Liver (tissue), 9 donors: Measurements from ENCODE around the gene CLEC16A. TPM values are rescaled to one million over a fixed set of nuclear protein-coding genes. Genes with fewer than 3 reads are reported as not detected.
A peak's percentile ranks its signal among the peaks of the same experiment; 100 is the strongest.

ENCODE experiments used
- DNase-seq: peaks from one replicate; pipeline ENCODE4 v3.0.0-alpha.2; 2017; ENCODE audit warnings: low spot score
- H3K27ac ChIP-seq, 2 donors: one replicate each; pipeline ENCODE4 v1.7.0; 2013; ENCODE audit warnings: inconsistent platforms in 2 of 2, low read length in 2 of 2, control low read depth in 1 of 2, low read depth in 1 of 2, mild to moderate bottlenecking in 1 of 2
- H3K27me3 ChIP-seq, 4 donors: one replicate each; pipeline versions ENCODE4 v1.6.1 to v1.7.0; 2013; ENCODE audit warnings: low read length in 3 of 4, inconsistent platforms in 1 of 4, mild to moderate bottlenecking in 1 of 4, moderate library complexity in 1 of 4; ENCODE audit not compliant: control insufficient read depth in 4 of 4, insufficient read depth in 4 of 4
- H3K36me3 ChIP-seq, 4 donors: one replicate each; pipeline versions ENCODE4 v1.6.1 to v1.7.0; 2013; ENCODE audit warnings: low read length in 3 of 4, mild to moderate bottlenecking in 3 of 4, low read depth in 1 of 4, moderate library complexity in 1 of 4; ENCODE audit not compliant: control insufficient read depth in 4 of 4, insufficient read depth in 3 of 4
- H3K4me1 ChIP-seq, 4 donors: one replicate each; pipeline versions ENCODE4 v1.6.1 to v1.7.0; 2013; ENCODE audit warnings: low read length in 3 of 4, mild to moderate bottlenecking in 3 of 4, moderate library complexity in 1 of 4; ENCODE audit not compliant: control insufficient read depth in 4 of 4, insufficient read depth in 4 of 4
- H3K4me3 ChIP-seq, 3 donors: one replicate each; pipeline versions ENCODE4 v1.6.1 to v1.7.0; 2013; ENCODE audit warnings: low read length in 3 of 3, control low read depth in 1 of 3, low read depth in 1 of 3, mild to moderate bottlenecking in 1 of 3
- H3K9ac ChIP-seq, 2 donors: one replicate each; pipeline ENCODE4 v1.7.0; 2013; ENCODE audit warnings: low read length in 2 of 2, mild to moderate bottlenecking in 2 of 2, moderate library complexity in 2 of 2, control low read depth in 1 of 2, low read depth in 1 of 2
- H3K9me3 ChIP-seq, 4 donors: one replicate each; pipeline versions ENCODE4 v1.6.1 to v1.7.0; 2013; ENCODE audit warnings: low read length in 3 of 4; ENCODE audit not compliant: control insufficient read depth in 4 of 4
- EGR1 ChIP-seq, 2 donors: IDR thresholded peaks; 2 replicates each; pipeline ENCODE4 v1.6.1; 2016 to 2018; ENCODE audit warnings: antibody characterized with exemption in 2 of 2, low read depth in 2 of 2
- FOXA1 ChIP-seq: IDR thresholded peaks from 2 replicates; pipeline ENCODE4 v1.6.1; 2016; ENCODE audit warnings: antibody characterized with exemption
- FOXA2 ChIP-seq: IDR thresholded peaks from 2 replicates; pipeline ENCODE4 v1.6.1; 2016; ENCODE audit warnings: antibody characterized with exemption
- GABPA ChIP-seq, 2 donors: IDR thresholded peaks in 1 of 2; conservative IDR thresholded peaks in 1 of 2; 2 replicates each; pipeline ENCODE4 v1.6.1; 2016; ENCODE audit warnings: antibody characterized with exemption in 2 of 2, mild to moderate bottlenecking in 1 of 2, moderate library complexity in 1 of 2
- HNF4A ChIP-seq, 2 donors: conservative IDR thresholded peaks; 2 replicates each; pipeline ENCODE4 v1.6.1; 2016; ENCODE audit warnings: antibody characterized with exemption in 2 of 2, mild to moderate bottlenecking in 2 of 2
- HNF4G ChIP-seq: IDR thresholded peaks from 2 replicates; pipeline ENCODE4 v1.6.1; 2016; ENCODE audit warnings: antibody characterized with exemption
- JUND ChIP-seq, 2 donors: IDR thresholded peaks; 2 replicates each; pipeline ENCODE4 v1.6.1; 2016; ENCODE audit warnings: antibody characterized with exemption in 2 of 2
- NR2F2 ChIP-seq: IDR thresholded peaks from 2 replicates; pipeline ENCODE4 v1.6.1; 2016; ENCODE audit warnings: antibody characterized with exemption
- RAD21 ChIP-seq, 2 donors: IDR thresholded peaks; 2 replicates each; pipeline ENCODE4 v1.6.1; 2016; ENCODE audit warnings: antibody characterized with exemption in 2 of 2, mild to moderate bottlenecking in 2 of 2
- RXRA ChIP-seq, 2 donors: IDR thresholded peaks; 2 replicates each; pipeline ENCODE4 v1.6.1; 2017 to 2018; ENCODE audit warnings: antibody characterized with exemption in 2 of 2, mild to moderate bottlenecking in 1 of 2
- SP1 ChIP-seq: IDR thresholded peaks from 2 replicates; pipeline ENCODE4 v1.6.1; 2018; ENCODE audit warnings: antibody characterized with exemption, mild to moderate bottlenecking
- TAF1 ChIP-seq: conservative IDR thresholded peaks from 2 replicates; pipeline ENCODE4 v1.6.1; 2016; ENCODE audit warnings: antibody characterized with exemption, mild to moderate bottlenecking
- YY1 ChIP-seq: IDR thresholded peaks from 2 replicates; pipeline ENCODE4 v1.6.1; 2016; ENCODE audit warnings: antibody characterized with exemption, mild to moderate bottlenecking
- WGBS: extraction: QIAGEN DNeasy Blood & Tissue Kit; methylation state at CpG from one replicate; pipeline ENCODE4 v1.1.7; 2013; 5-methylcytosine and 5-hydroxymethylcytosine counted together
- polyA plus RNA-seq, 2 donors: library from polyadenylated mRNA; stranded (reverse) in 1 of 2; unstranded in 1 of 2; fragments of 200-250 nt in 1 of 2; fragments of >200 nt in 1 of 2; fragmentation: Nextera tagmentation in 1 of 2; extraction: Ambion mirVana in 1 of 2; gene quantifications; one replicate each; pipeline versions ENCODE4 v1.2.1 to v1.2.3, GENCODE V29; 2013 to 2015
- total RNA-seq, 2 donors: library from RNA; depleted of rRNA; stranded (reverse); fragments of >200 nt; gene quantifications; one replicate each; pipeline ENCODE4 v1.2.3, GENCODE V29; 2014
- TF ChIP-seq, protein P1 (sequence below): IDR thresholded peaks from 2 replicates; pipeline ENCODE4 v1.6.1; 2016; ENCODE audit warnings: antibody characterized with exemption
- TF ChIP-seq, protein P2 (sequence below): fragments of 150-350 bp; IDR thresholded peaks from 2 replicates; pipeline ENCODE4 v1.5.1; 2017; ENCODE audit warnings: improper control_type of control experiment, low read depth, low read length; ENCODE audit not compliant: missing input control
- TF ChIP-seq, protein P3 (sequence below): IDR thresholded peaks from 2 replicates; pipeline ENCODE4 v1.6.1; 2016; ENCODE audit warnings: antibody characterized with exemption
- TF ChIP-seq, protein P4 (sequence below): IDR thresholded peaks from 2 replicates; pipeline ENCODE4 v1.6.1; 2016; ENCODE audit warnings: antibody characterized with exemption, mild to moderate bottlenecking
- TF ChIP-seq, protein P5 (sequence below): IDR thresholded peaks from 2 replicates; pipeline ENCODE4 v1.6.1; 2016; ENCODE audit warnings: antibody characterized with exemption
- donor health status: healthy.
- donor health status: healthy.
- donor health status: healthy.
- donor health status: healthy.
- donor health status: healthy.

Gene CLEC16A
- total and polyA plus RNA-seq, 4 donors: 9.7 to 23.0 (median 17.4) TPM

DNA sequence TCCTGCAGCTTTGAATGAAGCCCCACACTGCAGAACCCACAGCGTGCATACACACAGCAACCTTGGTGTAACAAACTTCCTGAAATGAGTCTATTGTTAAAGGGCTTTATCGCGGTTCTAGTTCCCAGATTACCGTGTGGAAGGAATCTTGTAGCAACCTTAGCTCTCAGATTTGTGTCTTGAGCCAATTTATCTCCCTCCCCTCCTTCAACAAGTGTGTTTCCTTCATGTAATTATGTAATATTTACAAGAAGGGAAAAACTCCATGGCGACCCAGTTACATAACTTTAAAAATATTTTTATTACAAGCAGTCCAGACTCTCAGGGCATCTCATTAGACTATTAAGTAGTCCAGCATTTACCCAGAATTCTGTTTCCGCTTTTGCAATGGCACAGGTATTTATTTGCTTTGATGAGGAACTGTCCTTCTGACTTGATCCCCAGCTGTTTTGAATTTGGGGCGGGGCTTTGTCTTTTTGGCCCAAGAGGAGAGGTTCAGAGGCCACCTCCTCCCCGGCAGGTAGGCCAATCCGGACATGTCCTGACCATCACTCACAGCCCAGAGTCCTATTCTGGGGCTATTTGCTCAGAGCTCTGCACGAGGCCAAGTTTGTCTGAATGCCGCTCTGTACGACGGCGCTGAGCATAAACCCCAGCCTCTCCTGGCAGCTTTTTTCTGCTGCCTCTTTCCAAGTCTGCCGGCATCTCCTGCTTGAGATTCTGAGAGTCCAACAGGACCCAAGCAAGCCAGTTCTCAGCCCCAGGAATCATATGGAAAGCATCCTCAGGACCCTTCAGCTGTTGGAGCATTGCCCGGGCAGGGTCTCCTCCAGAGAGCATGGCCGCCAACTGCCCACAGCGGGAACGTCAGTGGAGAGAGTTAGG, 35.6 kb downstream of the CLEC16A start:
- WGBS: 51% methylated on average over 19 of the region's 19 CpGs
- DNase-seq: no peak
- no peaks in the 10 kb centered on the region for H3K27me3 ChIP-seq
- peak overlapping the region in 1 of 2 donors; percentile 49 for H3K9ac ChIP-seq
- peaks cover 0 to 7% (median 4%) of the 10 kb centered on the region in 4 donors for H3K36me3 ChIP-seq
- H3K9me3 ChIP-seq: no peaks in the 10 kb centered on the region
- TF ChIP-seq EGR1 (IDR thresholded peaks at IDR 0.05; ENCODE audit: low read depth in 2 of 2): peak in 1 of 2 donors; percentile 80
- TF ChIP-seq, protein P1, sequence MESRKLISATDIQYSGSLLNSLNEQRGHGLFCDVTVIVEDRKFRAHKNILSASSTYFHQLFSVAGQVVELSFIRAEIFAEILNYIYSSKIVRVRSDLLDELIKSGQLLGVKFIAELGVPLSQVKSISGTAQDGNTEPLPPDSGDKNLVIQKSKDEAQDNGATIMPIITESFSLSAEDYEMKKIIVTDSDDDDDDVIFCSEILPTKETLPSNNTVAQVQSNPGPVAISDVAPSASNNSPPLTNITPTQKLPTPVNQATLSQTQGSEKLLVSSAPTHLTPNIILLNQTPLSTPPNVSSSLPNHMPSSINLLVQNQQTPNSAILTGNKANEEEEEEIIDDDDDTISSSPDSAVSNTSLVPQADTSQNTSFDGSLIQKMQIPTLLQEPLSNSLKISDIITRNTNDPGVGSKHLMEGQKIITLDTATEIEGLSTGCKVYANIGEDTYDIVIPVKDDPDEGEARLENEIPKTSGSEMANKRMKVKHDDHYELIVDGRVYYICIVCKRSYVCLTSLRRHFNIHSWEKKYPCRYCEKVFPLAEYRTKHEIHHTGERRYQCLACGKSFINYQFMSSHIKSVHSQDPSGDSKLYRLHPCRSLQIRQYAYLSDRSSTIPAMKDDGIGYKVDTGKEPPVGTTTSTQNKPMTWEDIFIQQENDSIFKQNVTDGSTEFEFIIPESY: no peak
- peak; percentile 68 for TF ChIP-seq YY1
- TF ChIP-seq RAD21 (IDR thresholded peaks at IDR 0.05): peak; percentile 43 to 52
- TF ChIP-seq, protein P2, sequence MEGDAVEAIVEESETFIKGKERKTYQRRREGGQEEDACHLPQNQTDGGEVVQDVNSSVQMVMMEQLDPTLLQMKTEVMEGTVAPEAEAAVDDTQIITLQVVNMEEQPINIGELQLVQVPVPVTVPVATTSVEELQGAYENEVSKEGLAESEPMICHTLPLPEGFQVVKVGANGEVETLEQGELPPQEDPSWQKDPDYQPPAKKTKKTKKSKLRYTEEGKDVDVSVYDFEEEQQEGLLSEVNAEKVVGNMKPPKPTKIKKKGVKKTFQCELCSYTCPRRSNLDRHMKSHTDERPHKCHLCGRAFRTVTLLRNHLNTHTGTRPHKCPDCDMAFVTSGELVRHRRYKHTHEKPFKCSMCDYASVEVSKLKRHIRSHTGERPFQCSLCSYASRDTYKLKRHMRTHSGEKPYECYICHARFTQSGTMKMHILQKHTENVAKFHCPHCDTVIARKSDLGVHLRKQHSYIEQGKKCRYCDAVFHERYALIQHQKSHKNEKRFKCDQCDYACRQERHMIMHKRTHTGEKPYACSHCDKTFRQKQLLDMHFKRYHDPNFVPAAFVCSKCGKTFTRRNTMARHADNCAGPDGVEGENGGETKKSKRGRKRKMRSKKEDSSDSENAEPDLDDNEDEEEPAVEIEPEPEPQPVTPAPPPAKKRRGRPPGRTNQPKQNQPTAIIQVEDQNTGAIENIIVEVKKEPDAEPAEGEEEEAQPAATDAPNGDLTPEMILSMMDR: no peak
- TF ChIP-seq NR2F2: no peak
- no peak for TF ChIP-seq FOXA1
- no peak for TF ChIP-seq TAF1
- peak; percentile 56 for TF ChIP-seq HNF4G
- peak; percentile 78 to 84 for TF ChIP-seq HNF4A (conservative IDR thresholded peaks at IDR 0.05)
- TF ChIP-seq GABPA (IDR thresholded peaks at IDR 0.05 in 1 of 2, conservative IDR thresholded peaks at IDR 0.05 in 1 of 2): peak; percentile 51 to 83
- TF ChIP-seq, protein P3, sequence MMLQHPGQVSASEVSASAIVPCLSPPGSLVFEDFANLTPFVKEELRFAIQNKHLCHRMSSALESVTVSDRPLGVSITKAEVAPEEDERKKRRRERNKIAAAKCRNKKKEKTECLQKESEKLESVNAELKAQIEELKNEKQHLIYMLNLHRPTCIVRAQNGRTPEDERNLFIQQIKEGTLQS: peak; percentile 50
- TF ChIP-seq FOXA2: peak; percentile 25
- TF ChIP-seq RXRA (IDR thresholded peaks at IDR 0.05): peak; percentile 65 to 70
- TF ChIP-seq, protein P4, sequence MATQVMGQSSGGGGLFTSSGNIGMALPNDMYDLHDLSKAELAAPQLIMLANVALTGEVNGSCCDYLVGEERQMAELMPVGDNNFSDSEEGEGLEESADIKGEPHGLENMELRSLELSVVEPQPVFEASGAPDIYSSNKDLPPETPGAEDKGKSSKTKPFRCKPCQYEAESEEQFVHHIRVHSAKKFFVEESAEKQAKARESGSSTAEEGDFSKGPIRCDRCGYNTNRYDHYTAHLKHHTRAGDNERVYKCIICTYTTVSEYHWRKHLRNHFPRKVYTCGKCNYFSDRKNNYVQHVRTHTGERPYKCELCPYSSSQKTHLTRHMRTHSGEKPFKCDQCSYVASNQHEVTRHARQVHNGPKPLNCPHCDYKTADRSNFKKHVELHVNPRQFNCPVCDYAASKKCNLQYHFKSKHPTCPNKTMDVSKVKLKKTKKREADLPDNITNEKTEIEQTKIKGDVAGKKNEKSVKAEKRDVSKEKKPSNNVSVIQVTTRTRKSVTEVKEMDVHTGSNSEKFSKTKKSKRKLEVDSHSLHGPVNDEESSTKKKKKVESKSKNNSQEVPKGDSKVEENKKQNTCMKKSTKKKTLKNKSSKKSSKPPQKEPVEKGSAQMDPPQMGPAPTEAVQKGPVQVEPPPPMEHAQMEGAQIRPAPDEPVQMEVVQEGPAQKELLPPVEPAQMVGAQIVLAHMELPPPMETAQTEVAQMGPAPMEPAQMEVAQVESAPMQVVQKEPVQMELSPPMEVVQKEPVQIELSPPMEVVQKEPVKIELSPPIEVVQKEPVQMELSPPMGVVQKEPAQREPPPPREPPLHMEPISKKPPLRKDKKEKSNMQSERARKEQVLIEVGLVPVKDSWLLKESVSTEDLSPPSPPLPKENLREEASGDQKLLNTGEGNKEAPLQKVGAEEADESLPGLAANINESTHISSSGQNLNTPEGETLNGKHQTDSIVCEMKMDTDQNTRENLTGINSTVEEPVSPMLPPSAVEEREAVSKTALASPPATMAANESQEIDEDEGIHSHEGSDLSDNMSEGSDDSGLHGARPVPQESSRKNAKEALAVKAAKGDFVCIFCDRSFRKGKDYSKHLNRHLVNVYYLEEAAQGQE: peak; percentile 44
- peak; percentile 53 to 72 for TF ChIP-seq JUND (IDR thresholded peaks at IDR 0.05)
- TF ChIP-seq, protein P5, sequence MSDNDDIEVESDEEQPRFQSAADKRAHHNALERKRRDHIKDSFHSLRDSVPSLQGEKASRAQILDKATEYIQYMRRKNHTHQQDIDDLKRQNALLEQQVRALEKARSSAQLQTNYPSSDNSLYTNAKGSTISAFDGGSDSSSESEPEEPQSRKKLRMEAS: peak; percentile 70
- TF ChIP-seq SP1: peak; percentile 82
- H3K4me3 ChIP-seq: no peak overlapping the region
- peak overlapping the region; percentile 68 to 79 for H3K27ac ChIP-seq
- peaks cover 0 to 11% (median 4%) of the 10 kb centered on the region in 4 donors for H3K4me1 ChIP-seq
